A673 (cell line): ENCODE data around the gene SYNGR1. TPM values are rescaled to one million over a fixed set of nuclear protein-coding genes. Genes with fewer than 3 reads are reported as not detected.

Source experiments
- BruUV-seq: library from RNA; stranded (reverse); fragments of 400-500 nt; replicated peaks from 2 replicates; lab custom pipeline; 2021; lab: Mats Ljungman, UMichigan
- CTCF ChIA-PET: fragments of 300-600 bp; sonication (Branson Sonifier 250); formaldehyde crosslinking; loops from one replicate; lab custom pipeline; 2022; ENCODE audit warnings: antibody characterized with exemption; lab: Charles Lee
- POLR2A ChIA-PET: fragments of 300-600 bp; sonication (Branson Sonifier 250); formaldehyde crosslinking; loops from one replicate; lab custom pipeline; 2022; ENCODE audit warnings: antibody characterized with exemption; ENCODE audit not compliant: low non-redundant PET; lab: Charles Lee
- DNase-seq: peaks from one replicate; pipeline ENCODE4 v3.0.0-alpha.2; 2015; ENCODE audit warnings: low spot score
- H3K27ac ChIP-seq: fragments of 200-600 bp; sonication (generic); 2 replicates; pipeline ENCODE4 v1.5.1; 2016; ENCODE audit warnings: mixed run types, low read depth, mild to moderate bottlenecking, mixed read lengths, antibody characterized with exemption, low read length; ENCODE audit not compliant: poor library complexity, severe bottlenecking
- H3K27me3 ChIP-seq: fragments of 200-600 bp; sonication (generic); replicated peaks from 2 replicates; pipeline ENCODE4 v1.6.1; 2017; ENCODE audit warnings: mixed run types, low read depth, mild to moderate bottlenecking, mixed read lengths, antibody characterized with exemption, low read length; ENCODE audit not compliant: insufficient read depth, poor library complexity
- H3K36me3 ChIP-seq: fragments of 200-600 bp; sonication (generic); 2 replicates; pipeline ENCODE4 v1.6.1; 2016; ENCODE audit warnings: mixed run types, mild to moderate bottlenecking, mixed read lengths, antibody characterized with exemption, low read length; ENCODE audit not compliant: insufficient read depth, poor library complexity, severe bottlenecking
- H3K4me1 ChIP-seq: fragments of 200-600 bp; sonication (generic); 2 replicates; pipeline ENCODE4 v1.6.1; 2017; ENCODE audit warnings: mixed run types, mild to moderate bottlenecking, mixed read lengths, antibody characterized with exemption, low read length; ENCODE audit not compliant: insufficient read depth, poor library complexity, severe bottlenecking
- H3K4me3 ChIP-seq: fragments of 200-600 bp; sonication (generic); 2 replicates; pipeline ENCODE4 v1.5.1; 2016; ENCODE audit warnings: low read depth, mixed run types, mild to moderate bottlenecking, mixed read lengths, low read length; ENCODE audit not compliant: poor library complexity, severe bottlenecking
- H3K9me3 ChIP-seq: fragments of 200-600 bp; sonication (generic); 2 replicates; pipeline ENCODE4 v1.6.1; 2016; ENCODE audit warnings: mixed run types, low read depth, mild to moderate bottlenecking, mixed read lengths, antibody characterized with exemption, low read length; ENCODE audit not compliant: poor library complexity, severe bottlenecking
- EZH2 ChIP-seq: fragments of 200-600 bp; sonication (generic); IDR thresholded peaks from 2 replicates; pipeline ENCODE4 v1.6.1; 2017; ENCODE audit warnings: borderline replicate concordance, low read depth, mild to moderate bottlenecking, mixed read lengths, antibody characterized with exemption, low read length; ENCODE audit not compliant: poor library complexity, severe bottlenecking
- intact Hi-C: fragments of 100-400 bp; cut with micrococcal nuclease; formaldehyde crosslinking; loops from one replicate; pipeline ENCODE4 v1.10.0; 2022; ENCODE audit not compliant: unreplicated experiment
- total RNA-seq: library from RNA; stranded (reverse); gene quantifications from 2 replicates; pipeline ENCODE4 v1.2.3, GENCODE V29; 2021
- TF ChIP-seq, protein P1 (sequence below): fragments of 300-800, 200-600 bp; sonication (generic); conservative IDR thresholded peaks from 2 replicates; pipeline ENCODE4 v1.5.1; 2017; ENCODE audit warnings: low read depth, mild to moderate bottlenecking, antibody characterized with exemption, low read length, moderate library complexity, mixed read lengths

The SYNGR1 gene
- total RNA-seq, 1 experiment from 2014 or later = 31.7 TPM

DNA sequence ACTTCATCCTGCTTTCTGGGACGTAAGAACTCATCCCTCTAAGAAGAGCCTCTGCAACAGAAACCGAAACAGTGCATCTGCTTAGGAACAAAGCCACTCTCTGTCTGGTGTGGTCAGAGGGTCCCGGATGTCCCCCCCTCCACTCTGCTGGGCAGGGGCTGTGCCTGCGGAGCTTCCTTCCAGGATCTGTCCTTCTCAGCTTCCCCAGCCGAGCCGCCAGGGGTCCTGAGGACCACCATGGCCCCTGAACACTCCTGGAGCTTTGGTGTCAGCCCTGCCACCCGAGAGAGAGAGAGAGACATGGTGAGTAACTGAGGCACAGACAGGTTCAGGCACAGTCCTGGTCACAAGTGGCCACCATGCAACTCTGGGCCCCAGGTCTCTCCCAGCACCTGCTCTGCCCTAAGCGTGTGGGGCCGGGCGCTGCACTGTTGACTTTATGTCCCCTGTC, 82.6 kb downstream of the SYNGR1 start:
- no peak overlapping the region for H3K27ac ChIP-seq
- POLR2A ChIA-PET = interaction anchor here (0.6 kb wide), 1 partner anchor 143 kb away, joined by 4 read pairs; no protein-coding TSS in a partner anchor

GRCh38 chr22:39433476-39434242, 83.9 kb downstream of the SYNGR1 start:
- Histone ChIP-seq H3K36me3 (peaks cover 23% of the 10 kb centered on the region), H3K4me3 (no peak overlapping the region), H3K27me3 (no peaks in the 10 kb centered on the region), H3K9me3 (no peaks in the 10 kb centered on the region), H3K27ac (no peak overlapping the region), H3K4me1 (peaks cover 15% of the 10 kb centered on the region)
- intact Hi-C loops = no loop called here
- BruUV-seq = no TSS peak
- POLR2A ChIA-PET = no interaction called here
- TF ChIP-seq, protein P1, sequence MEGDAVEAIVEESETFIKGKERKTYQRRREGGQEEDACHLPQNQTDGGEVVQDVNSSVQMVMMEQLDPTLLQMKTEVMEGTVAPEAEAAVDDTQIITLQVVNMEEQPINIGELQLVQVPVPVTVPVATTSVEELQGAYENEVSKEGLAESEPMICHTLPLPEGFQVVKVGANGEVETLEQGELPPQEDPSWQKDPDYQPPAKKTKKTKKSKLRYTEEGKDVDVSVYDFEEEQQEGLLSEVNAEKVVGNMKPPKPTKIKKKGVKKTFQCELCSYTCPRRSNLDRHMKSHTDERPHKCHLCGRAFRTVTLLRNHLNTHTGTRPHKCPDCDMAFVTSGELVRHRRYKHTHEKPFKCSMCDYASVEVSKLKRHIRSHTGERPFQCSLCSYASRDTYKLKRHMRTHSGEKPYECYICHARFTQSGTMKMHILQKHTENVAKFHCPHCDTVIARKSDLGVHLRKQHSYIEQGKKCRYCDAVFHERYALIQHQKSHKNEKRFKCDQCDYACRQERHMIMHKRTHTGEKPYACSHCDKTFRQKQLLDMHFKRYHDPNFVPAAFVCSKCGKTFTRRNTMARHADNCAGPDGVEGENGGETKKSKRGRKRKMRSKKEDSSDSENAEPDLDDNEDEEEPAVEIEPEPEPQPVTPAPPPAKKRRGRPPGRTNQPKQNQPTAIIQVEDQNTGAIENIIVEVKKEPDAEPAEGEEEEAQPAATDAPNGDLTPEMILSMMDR = no peak
- no peak for TF ChIP-seq EZH2
- DNase-seq = no peak
- CTCF ChIA-PET = no interaction called here

More for the DNA sequence above, 82.6 kb downstream of the SYNGR1 start:
- no TSS peak for BruUV-seq
- CTCF ChIA-PET = no interaction called here
- DNase-seq = no peak
- Histone ChIP-seq H3K4me1 (peaks cover 23% of the 10 kb centered on the region), H3K4me3 (no peak overlapping the region), H3K27me3 (no peaks in the 10 kb centered on the region), H3K9me3 (no peaks in the 10 kb centered on the region), H3K36me3 (peaks cover 27% of the 10 kb centered on the region)
- intact Hi-C loops = no loop called here
- no peak for TF ChIP-seq EZH2
- TF ChIP-seq, protein P1 = no peak

DNA sequence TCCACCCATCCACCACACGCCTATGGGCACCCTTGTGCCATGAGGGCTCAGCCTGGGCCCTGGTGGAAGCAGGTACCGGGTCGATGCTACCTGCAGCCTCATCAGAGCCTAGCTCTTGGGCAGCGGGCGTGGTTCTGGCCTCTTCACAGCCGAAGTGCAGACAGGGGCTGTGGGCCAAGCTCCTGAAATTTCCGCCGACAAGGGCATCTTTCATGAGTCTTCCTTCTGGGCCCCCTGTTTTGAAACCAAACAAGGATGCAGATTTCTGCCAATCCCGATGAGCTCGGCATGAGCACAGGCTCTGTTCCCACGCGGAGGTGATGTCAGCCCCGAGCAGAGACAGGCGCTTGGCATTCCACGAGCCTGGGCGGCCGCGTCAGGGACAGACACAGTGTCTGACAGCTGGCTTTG, 84.5 kb downstream of the SYNGR1 start:
- ChIA-PET CTCF (no interaction called here), POLR2A (no interaction called here)
- H3K27ac ChIP-seq = no peak overlapping the region
- TF ChIP-seq EZH2 = no peak
- TF ChIP-seq, protein P1 = no peak
- intact Hi-C loops = no loop called here
- no TSS peak for BruUV-seq
- H3K27me3 ChIP-seq = no peaks in the 10 kb centered on the region
- no peak overlapping the region for H3K4me3 ChIP-seq
- H3K36me3 ChIP-seq = peaks cover 23% of the 10 kb centered on the region
- H3K9me3 ChIP-seq = no peaks in the 10 kb centered on the region
- H3K4me1 ChIP-seq = peaks cover 9% of the 10 kb centered on the region
- DNase-seq = no peak
